Lung (tissue), 12 donors: ENCODE data around the gene C16orf96. TPM values are rescaled to one million over a fixed set of nuclear protein-coding genes. Genes with fewer than 3 reads are reported as not detected.

Source experiments
- ATAC-seq: fragments of 200-7000 bp; cut with Tn5 transposase; one replicate; pipeline ENCODE4 v1.9.1; 2020; ENCODE audit warnings: moderate number of reproducible peaks; ENCODE audit not compliant: insufficient read depth, low FRiP score
- DNase-seq, 3 donors: peaks; one replicate each; pipeline ENCODE4 v3.0.0-alpha.2; 2013 to 2017
- H3K27ac ChIP-seq, 2 donors: one replicate each; pipeline ENCODE4 v1.5.1; 2013; ENCODE audit warnings: mild to moderate bottlenecking in 2 of 2, moderate library complexity in 2 of 2, control low read depth in 1 of 2, inconsistent platforms in 1 of 2, low read depth in 1 of 2, low read length in 1 of 2
- H3K27me3 ChIP-seq, 3 donors: one replicate each; pipeline ENCODE4 v1.5.1; 2013; ENCODE audit warnings: low read length in 2 of 3; ENCODE audit not compliant: control insufficient read depth in 3 of 3, insufficient read depth in 3 of 3
- H3K36me3 ChIP-seq, 4 donors: one replicate each; pipeline ENCODE4 v1.5.1; 2013; ENCODE audit warnings: low read length in 4 of 4, mild to moderate bottlenecking in 1 of 4, moderate library complexity in 1 of 4; ENCODE audit not compliant: control insufficient read depth in 4 of 4, insufficient read depth in 4 of 4
- H3K4me1 ChIP-seq, 5 donors: one replicate each; pipeline ENCODE4 v1.5.1; 2013; ENCODE audit warnings: low read length in 5 of 5, mild to moderate bottlenecking in 2 of 5, moderate library complexity in 1 of 5; ENCODE audit not compliant: control insufficient read depth in 5 of 5, insufficient read depth in 5 of 5
- H3K4me3 ChIP-seq: one replicate; pipeline ENCODE4 v1.5.1; 2013; ENCODE audit warnings: mild to moderate bottlenecking, control low read depth, moderate library complexity
- H3K9ac ChIP-seq, 2 donors: one replicate each; pipeline ENCODE4 v1.5.1; 2013; ENCODE audit warnings: low read length in 2 of 2, control low read depth in 1 of 2; ENCODE audit not compliant: insufficient read depth in 1 of 2
- H3K9me3 ChIP-seq, 4 donors: one replicate each; pipeline ENCODE4 v1.5.1; 2013; ENCODE audit warnings: low read length in 3 of 4, mild to moderate bottlenecking in 1 of 4, moderate library complexity in 1 of 4; ENCODE audit not compliant: control insufficient read depth in 4 of 4, insufficient read depth in 3 of 4
- WGBS, 2 donors: extraction: QIAGEN DNeasy Blood & Tissue Kit; methylation state at CpG; one replicate each; pipeline ENCODE4 v1.1.7; 2013; 5-methylcytosine and 5-hydroxymethylcytosine counted together
- polyA plus RNA-seq, 2 donors: library from polyadenylated mRNA; stranded (reverse); fragments of 200-250 nt; gene quantifications; one replicate each; pipeline ENCODE4 v1.2.1, GENCODE V29; 2013
- total RNA-seq, 2 donors: library from RNA; depleted of rRNA in 1 of 2; stranded (reverse); fragments of >200 nt in 1 of 2; gene quantifications; one replicate each; pipeline ENCODE4 v1.2.1, GENCODE V29; 2014 to 2021
- TF ChIP-seq, protein P1 (sequence below): IDR thresholded peaks from 2 replicates; pipeline ENCODE4 v1.5.1; 2012; ENCODE audit warnings: mild to moderate bottlenecking; ENCODE audit errors: control extremely low read depth, extremely low read depth
- donor health status: control.
- donor health status: control.
- donor health status: Bipolar disorder and iron deficiency.
- donor health status: healthy.
- donor health status: DM: yes; HTN: yes; CAD: no.

The C16orf96 gene
- total and polyA plus RNA-seq, 4 donors = 0.03 to 0.37 (median 0.16) TPM

DNA sequence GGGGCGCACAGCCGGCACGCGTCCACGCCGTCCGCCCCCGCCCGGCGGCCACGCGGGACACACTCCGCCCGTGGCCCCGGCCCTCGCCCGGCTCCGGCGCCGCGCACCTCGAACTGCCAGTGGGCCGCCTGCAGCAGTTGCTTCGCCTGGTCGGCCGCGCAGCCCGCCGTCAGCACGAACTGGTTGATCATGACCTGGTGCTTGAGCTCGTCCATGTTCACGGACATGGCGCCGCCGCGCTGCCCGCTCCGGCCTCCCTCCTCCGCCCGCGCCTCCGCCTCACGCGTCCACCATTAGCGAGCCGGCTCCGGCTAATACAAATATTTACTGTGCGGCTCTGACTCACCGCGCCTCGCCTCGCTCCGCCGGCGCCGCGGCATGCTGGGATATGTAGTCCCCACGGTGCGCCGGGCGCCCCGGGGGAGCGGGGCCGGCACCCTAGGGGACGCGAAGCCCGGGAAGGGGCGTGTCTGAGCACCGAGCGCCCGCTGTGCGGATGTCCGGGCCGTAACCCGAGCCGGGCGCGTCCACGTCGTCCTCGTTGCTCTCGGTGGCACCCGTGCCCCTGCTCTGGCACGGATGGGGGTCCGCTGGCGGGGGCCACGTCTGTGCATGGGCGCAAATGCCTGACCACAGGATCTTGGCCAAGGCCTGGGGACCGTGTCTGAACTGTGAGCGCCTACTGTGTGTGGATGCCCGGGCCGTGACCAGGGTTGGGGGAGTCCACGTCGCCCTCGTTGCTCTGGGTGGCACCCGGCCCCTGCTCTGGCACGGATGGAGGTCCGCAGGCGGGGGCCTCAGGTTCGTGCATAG lies 58.6 kb downstream of the C16orf96 start, which contains the start of gene UBALD1:
Gene UBALD1 (minus strand): TSS at position 318 of the 813 bp plus-strand sequence. CDS start 91 bp downstream, at position 227.
- H3K4me1 ChIP-seq = peaks cover 5 to 40% (median 9%) of the 10 kb centered on the region in 5 donors
- WGBS, 2 donors = 9% methylated on average over 83 to 100 of the region's 100 CpGs
- no peaks in the 10 kb centered on the region for H3K9me3 ChIP-seq
- peaks cover 0 to 3% (median 0%) of the 10 kb centered on the region in 4 donors for H3K36me3 ChIP-seq
- ATAC-seq = peak; percentile 79
- H3K27me3 ChIP-seq = no peaks in the 10 kb centered on the region
- H3K4me3 ChIP-seq = peak within 1 kb of the TSS; percentile 83
- TF ChIP-seq, protein P1, sequence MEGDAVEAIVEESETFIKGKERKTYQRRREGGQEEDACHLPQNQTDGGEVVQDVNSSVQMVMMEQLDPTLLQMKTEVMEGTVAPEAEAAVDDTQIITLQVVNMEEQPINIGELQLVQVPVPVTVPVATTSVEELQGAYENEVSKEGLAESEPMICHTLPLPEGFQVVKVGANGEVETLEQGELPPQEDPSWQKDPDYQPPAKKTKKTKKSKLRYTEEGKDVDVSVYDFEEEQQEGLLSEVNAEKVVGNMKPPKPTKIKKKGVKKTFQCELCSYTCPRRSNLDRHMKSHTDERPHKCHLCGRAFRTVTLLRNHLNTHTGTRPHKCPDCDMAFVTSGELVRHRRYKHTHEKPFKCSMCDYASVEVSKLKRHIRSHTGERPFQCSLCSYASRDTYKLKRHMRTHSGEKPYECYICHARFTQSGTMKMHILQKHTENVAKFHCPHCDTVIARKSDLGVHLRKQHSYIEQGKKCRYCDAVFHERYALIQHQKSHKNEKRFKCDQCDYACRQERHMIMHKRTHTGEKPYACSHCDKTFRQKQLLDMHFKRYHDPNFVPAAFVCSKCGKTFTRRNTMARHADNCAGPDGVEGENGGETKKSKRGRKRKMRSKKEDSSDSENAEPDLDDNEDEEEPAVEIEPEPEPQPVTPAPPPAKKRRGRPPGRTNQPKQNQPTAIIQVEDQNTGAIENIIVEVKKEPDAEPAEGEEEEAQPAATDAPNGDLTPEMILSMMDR = no peak
- H3K9ac ChIP-seq = peak within 1 kb of the TSS; percentile 38 to 63
- H3K27ac ChIP-seq = peak within 1 kb of the TSS; percentile 90 to 93
- peak; percentile 89 for DNase-seq

DNA sequence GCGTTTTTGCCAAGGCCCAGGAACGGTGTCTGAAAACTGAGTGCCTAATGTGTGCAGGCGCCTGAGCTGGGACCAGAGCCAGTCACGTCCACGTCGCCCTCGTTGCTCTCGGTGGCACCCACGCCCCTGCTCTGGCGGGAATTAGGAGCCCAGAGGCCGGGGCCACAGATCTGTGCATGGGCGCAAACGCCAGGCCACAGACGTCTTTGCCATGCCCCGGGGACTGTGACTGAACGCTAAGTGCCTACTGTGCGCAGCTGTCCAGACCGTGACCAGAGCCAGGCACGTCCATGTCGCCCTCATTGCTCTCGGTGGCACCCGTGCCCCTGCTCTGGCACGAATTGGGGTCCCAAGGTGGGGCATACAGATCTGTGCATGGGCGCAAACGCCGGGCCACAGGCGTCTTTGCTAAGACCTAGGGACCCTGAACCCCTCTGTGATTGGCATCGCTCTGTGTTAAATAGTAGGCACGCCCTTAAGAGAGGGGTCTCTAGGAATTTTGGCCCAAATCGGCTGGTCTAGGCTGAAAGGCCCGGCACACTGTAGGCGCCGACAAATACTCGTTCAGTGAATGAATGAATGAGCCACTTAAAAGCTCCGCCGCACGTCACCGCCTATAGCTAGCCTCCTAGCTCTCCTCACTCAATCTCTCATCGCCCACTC lies 59.4 kb downstream of the C16orf96 start:
- Histone ChIP-seq H3K9ac (peak overlapping the region; percentile 38 to 39), H3K9me3 (no peaks in the 10 kb centered on the region), H3K27me3 (no peaks in the 10 kb centered on the region), H3K4me1 (peaks cover 5 to 40% (median 9%) of the 10 kb centered on the region in 5 donors), H3K27ac (peak overlapping the region; percentile 90 to 93), H3K36me3 (no peaks in the 10 kb centered on the region), H3K4me3 (no peak overlapping the region)
- 77 to 79% methylated on average over 39 of the region's 39 CpGs for WGBS, 2 donors
- TF ChIP-seq, protein P1 = no peak
- DNase-seq = peak in 1 of 3 donors; percentile 26
- no peak for ATAC-seq

DNA sequence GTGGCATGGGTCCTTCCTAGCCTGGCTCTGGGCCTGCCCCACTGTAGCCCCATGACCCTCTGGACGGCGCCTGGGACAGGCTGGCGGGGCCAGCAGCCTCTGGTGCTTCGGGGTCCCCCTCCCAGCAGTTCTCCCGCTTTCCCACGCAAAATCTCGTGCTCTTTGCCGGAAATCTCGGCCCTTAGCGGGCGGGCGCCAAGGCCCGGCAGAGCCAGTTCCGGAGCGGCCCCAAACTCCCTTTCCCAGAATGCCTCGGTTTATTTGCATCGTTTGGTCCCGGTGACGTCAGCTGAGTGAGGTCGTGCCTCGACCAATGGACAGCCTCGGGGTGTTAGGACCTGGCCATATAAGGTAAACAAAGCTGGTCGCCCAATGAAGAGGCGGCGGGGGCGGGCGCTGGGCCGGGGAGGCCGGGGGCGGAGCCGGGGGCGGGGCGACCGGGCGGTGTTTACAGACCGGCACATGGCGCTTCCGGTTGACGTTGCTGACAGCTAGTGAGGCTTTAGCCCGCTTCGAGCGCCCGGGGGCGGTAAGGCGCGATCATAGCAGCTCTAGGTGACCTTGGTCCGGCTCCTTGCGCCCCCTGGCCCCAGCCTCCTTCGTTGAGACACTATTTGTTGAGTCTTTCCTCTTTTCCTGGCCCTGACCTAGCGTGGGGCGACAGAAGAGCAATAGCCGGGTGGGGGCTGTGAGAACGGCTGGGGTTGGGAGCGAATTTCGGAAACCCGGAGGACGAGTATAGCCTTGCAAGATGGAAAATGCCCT lies 60.1 kb downstream of the C16orf96 start:
- ATAC-seq (peak; percentile 88), DNase-seq (peak; percentile 100)
- H3K36me3 ChIP-seq = no peaks in the 10 kb centered on the region
- H3K27ac ChIP-seq = peak overlapping the region; percentile 92 to 93
- H3K4me1 ChIP-seq = peaks cover 5 to 40% (median 9%) of the 10 kb centered on the region in 5 donors
- H3K9ac ChIP-seq = peak overlapping the region; percentile 68 to 89
- 0 to 1% methylated on average over 52 to 57 of the region's 57 CpGs for WGBS, 2 donors
- H3K4me3 ChIP-seq = peak overlapping the region; percentile 24
- no peaks in the 10 kb centered on the region for H3K27me3 ChIP-seq
- no peaks in the 10 kb centered on the region for H3K9me3 ChIP-seq
- TF ChIP-seq, protein P1 = peak; percentile 40
